DOHH2 (cell line): Measurements from ENCODE around the gene VPS37D.

Experiments used
- CTCF ChIP-seq: fragments of 200-600 bp; sonication (generic); IDR thresholded peaks from one replicate; pipeline ENCODE4 v1.5.1; 2014; ENCODE audit warnings: antibody characterized with exemption, mild to moderate bottlenecking, low read depth, low read length; ENCODE audit not compliant: poor library complexity, severe bottlenecking
- EZH2phosphoT487 ChIP-seq: fragments of 200-600 bp; sonication (generic); IDR thresholded peaks from 2 replicates; pipeline ENCODE4 v1.6.1; 2017; ENCODE audit warnings: borderline replicate concordance, mild to moderate bottlenecking, antibody characterized with exemption, low read length, moderate library complexity, mixed read lengths

- TF ChIP-seq CTCF: no peak
- no peak for TF ChIP-seq EZH2phosphoT487
Measured at GRCh38 chr7:73635428-73636200, 32.0 kb upstream of the VPS37D start.
